ENCODE results near the gene SRRM2.

GRCh38 chr16:2768403-2769089, 16.1 kb downstream of the SRRM2 start:
- TF ChIP-seq CTCF (IDR thresholded peaks at IDR 0.05) (no peak), POLR2A (IDR thresholded peaks at IDR 0.05) (no peak)
